ENCODE results near the gene TCF12. TPM values are rescaled to one million over a fixed set of nuclear protein-coding genes. Genes with fewer than 3 reads are reported as not detected.

Gene TCF12
- total RNA-seq, 1 experiment from 2014 or later: 76.7 TPM

GRCh38 chr15:56906766-56907165 is 11.7 kb upstream of the TCF12 start:
- H3K36me3 Mint-ChIP-seq (ENCODE audit: insufficient read depth in 1 of 3, low read depth in 3 of 3): peaks cover 0 to 10% (median 9%) of the 10 kb centered on the region in 3 experiments; a peak in 4 of 7 replicates
- H3K9ac ChIP-seq (ENCODE audit: extremely low read depth, insufficient read length, low read length): no peak overlapping the region
- no peak for DNase-seq

More at GRCh38 chr15:56906766-56907165, 11.7 kb upstream of the TCF12 start:
- no peaks in the 10 kb centered on the region for H3K79me1 ChIP-seq (ENCODE audit: insufficient read depth, low read depth, low read length, poor library complexity, severe bottlenecking)
- no peak overlapping the region for H4K5ac ChIP-seq (ENCODE audit: insufficient read length, low read depth, low read length)
- H3K56ac ChIP-seq (ENCODE audit: insufficient read length, low read depth, low read length): no peak overlapping the region
- H3K9me3 Mint-ChIP-seq: peaks cover 5 to 7% of the 10 kb centered on the region in 2 experiments; a peak in 4 of 5 replicates
- no peaks in the 10 kb centered on the region for H3K27me3 ChIP-seq (ENCODE audit: insufficient read depth, low read length)
- H4K91ac ChIP-seq (ENCODE audit: insufficient read length, low read depth, low read length): no peak overlapping the region
- no peaks in the 10 kb centered on the region for H3K27me3 Mint-ChIP-seq (ENCODE audit: low read depth)
- H3T11ph ChIP-seq (ENCODE audit: low read length): no peak overlapping the region
- H4K8ac ChIP-seq (replicated peaks; ENCODE audit: insufficient read length, low read depth, low read length): no peak overlapping the region
- H3K4ac ChIP-seq (ENCODE audit: low read depth, low read length): no peak overlapping the region
- H3K79me2 ChIP-seq (ENCODE audit: insufficient read depth, low read length): no peaks in the 10 kb centered on the region
- no peak overlapping the region for H2BK20ac ChIP-seq (ENCODE audit: low read depth, low read length, poor library complexity, severe bottlenecking)
- no peak overlapping the region for H3K4me2 ChIP-seq (ENCODE audit: insufficient read depth, insufficient read length, low read length)
- H3K4me3 Mint-ChIP-seq: no peak overlapping the region; a peak in 1 of 5 replicates
- H2BK12ac ChIP-seq (ENCODE audit: insufficient read length, low read depth, low read length): no peak overlapping the region
- TF ChIP-seq CTCF (conservative IDR thresholded peaks at IDR 0.05): no peak
- no peak overlapping the region for H3K14ac ChIP-seq (ENCODE audit: insufficient read depth, low read length)
- no peak overlapping the region for H3K27ac ChIP-seq (ENCODE audit: insufficient read length, low read depth, low read length)
- H3K9me3 ChIP-seq (ENCODE audit: control insufficient read depth, low read depth, low read length): no peaks in the 10 kb centered on the region
- no peak overlapping the region for H3K27ac Mint-ChIP-seq
- H3K4me1 Mint-ChIP-seq: peaks cover 4% of the 10 kb centered on the region in 2 experiments
- no peak overlapping the region for H2BK120ac ChIP-seq (ENCODE audit: low read depth, low read length, poor library complexity, severe bottlenecking)
- no peak overlapping the region for H2AK5ac ChIP-seq (ENCODE audit: insufficient read length, low read length)
- no peak overlapping the region for H3K18ac ChIP-seq (ENCODE audit: insufficient read length, low read depth, low read length)
- H2AFZ ChIP-seq (ENCODE audit: low read length): no peak overlapping the region
- H2BK5ac ChIP-seq (ENCODE audit: insufficient read length, low read length): peak overlapping the region; percentile 38
- no CpG with 5 or more reads among the region's 1 CpG for WGBS (ENCODE audit: extremely low coverage, insufficient read length, low lambda C conversion rate)
- 0 out of 2 replicates have a peak, but pooled peaks cover 4% of the 10 kb centered on the region for H3K4me1 ChIP-seq (ENCODE audit: insufficient read depth, low read length)
- H3K23me2 ChIP-seq (ENCODE audit: insufficient read length, low read depth, low read length, poor library complexity, severe bottlenecking): no peaks in the 10 kb centered on the region
- H2BK15ac ChIP-seq (ENCODE audit: low read depth, low read length): no peak overlapping the region
- no peak overlapping the region for H3K23ac ChIP-seq (ENCODE audit: insufficient read length, low read depth, low read length)
- H4K20me1 ChIP-seq (ENCODE audit: control insufficient read depth, insufficient read depth, insufficient read length): no peaks in the 10 kb centered on the region

Measured in H9 (cell line).